ENCODE data around the gene OR2D2.

OR2D2 gene

GRCh38 chr11:6844356-6844755 is 47.9 kb downstream of the OR2D2 start:
- Histone ChIP-seq H3K27ac (ENCODE audit: low read depth, low read length) (no peak overlapping the region), H2BK120ac (ENCODE audit: insufficient read depth, low read length, poor library complexity) (no peak overlapping the region), H2BK5ac (ENCODE audit: low read depth, low read length, poor library complexity) (no peak overlapping the region), H3K4me3 (ENCODE audit: low read depth, low read length) (no peak overlapping the region), H3K4me2 (ENCODE audit: low read length) (no peak overlapping the region), H3K79me1 (ENCODE audit: low read length) (no peaks in the 10 kb centered on the region), H3K4me1 (ENCODE audit: control insufficient read depth in 1 of 2, insufficient read depth in 2 of 2, low read length in 2 of 2) (no peaks in the 10 kb centered on the region), H3K4ac (ENCODE audit: low read depth, low read length) (no peak overlapping the region), H3K36me3 (ENCODE audit: control insufficient read depth in 1 of 2, insufficient read depth in 2 of 2, low read length in 2 of 2) (no peaks in the 10 kb centered on the region), H3K14ac (ENCODE audit: low read length) (no peak overlapping the region), H3K9ac (ENCODE audit: low read length) (no peak overlapping the region), H2AFZ (ENCODE audit: insufficient read depth, low read length, poor library complexity) (no peak overlapping the region), H3K79me2 (ENCODE audit: control insufficient read depth, insufficient read depth, low read length, poor library complexity) (no peaks in the 10 kb centered on the region), H3K23ac (ENCODE audit: low read length) (no peak overlapping the region), H3K27me3 (ENCODE audit: insufficient read depth, low read length) (no peaks in the 10 kb centered on the region), H2AK5ac (ENCODE audit: low read length) (no peak overlapping the region), H4K12ac (ENCODE audit: low read depth, low read length) (no peak overlapping the region), H4K8ac (ENCODE audit: low read depth, low read length) (no peak overlapping the region), H3K9me3 (ENCODE audit: insufficient read depth, low read depth, low read length) (peaks cover 2% of the 10 kb centered on the region), H3K18ac (ENCODE audit: low read length) (no peak overlapping the region), H2BK12ac (ENCODE audit: low read length) (no peak overlapping the region), H4K91ac (ENCODE audit: low read depth, low read length) (no peak overlapping the region)
- DNase-seq = no peak
- WGBS (ENCODE audit: extremely low coverage, insufficient coverage, insufficient read length) = no CpG with 5 or more reads among the region's 5 CpGs

- no peak overlapping the region for H3K4me2 ChIP-seq (ENCODE audit: low read length)
- WGBS (ENCODE audit: extremely low coverage, insufficient coverage, insufficient read length) = no CpG with 5 or more reads among the region's 2 CpGs
- no peak overlapping the region for H2AK5ac ChIP-seq (ENCODE audit: low read length)
- no peak overlapping the region for H3K14ac ChIP-seq (ENCODE audit: low read length)
- H3K79me2 ChIP-seq (ENCODE audit: control insufficient read depth, insufficient read depth, low read length, poor library complexity) = no peaks in the 10 kb centered on the region
- no peaks in the 10 kb centered on the region for H3K36me3 ChIP-seq (ENCODE audit: control insufficient read depth in 1 of 2, insufficient read depth in 2 of 2, low read length in 2 of 2)
- no peak overlapping the region for H3K4ac ChIP-seq (ENCODE audit: low read depth, low read length)
- no peak overlapping the region for H3K4me3 ChIP-seq (ENCODE audit: low read depth, low read length)
- H3K27me3 ChIP-seq (ENCODE audit: insufficient read depth, low read length) = no peaks in the 10 kb centered on the region
- no peak overlapping the region for H3K27ac ChIP-seq (ENCODE audit: low read depth, low read length)
- H3K4me1 ChIP-seq (ENCODE audit: control insufficient read depth in 1 of 2, insufficient read depth in 2 of 2, low read length in 2 of 2) = no peaks in the 10 kb centered on the region
- no peak overlapping the region for H2BK120ac ChIP-seq (ENCODE audit: insufficient read depth, low read length, poor library complexity)
- DNase-seq = no peak
- H4K91ac ChIP-seq (ENCODE audit: low read depth, low read length) = no peak overlapping the region
- no peaks in the 10 kb centered on the region for H3K79me1 ChIP-seq (ENCODE audit: low read length)
- H3K9me3 ChIP-seq (ENCODE audit: insufficient read depth, low read depth, low read length) = peaks cover 2% of the 10 kb centered on the region
- H2AFZ ChIP-seq (ENCODE audit: insufficient read depth, low read length, poor library complexity) = no peak overlapping the region
- H2BK12ac ChIP-seq (ENCODE audit: low read length) = no peak overlapping the region
- H3K23ac ChIP-seq (ENCODE audit: low read length) = no peak overlapping the region
- no peak overlapping the region for H3K9ac ChIP-seq (ENCODE audit: low read length)
- H2BK5ac ChIP-seq (ENCODE audit: low read depth, low read length, poor library complexity) = no peak overlapping the region
- no peak overlapping the region for H4K12ac ChIP-seq (ENCODE audit: low read depth, low read length)
- H3K18ac ChIP-seq (ENCODE audit: low read length) = no peak overlapping the region
- no peak overlapping the region for H4K8ac ChIP-seq (ENCODE audit: low read depth, low read length)
Measured at GRCh38 chr11:6843670-6844069, 48.6 kb downstream of the OR2D2 start.

GRCh38 chr11:6841694-6842093 is 50.6 kb downstream of the OR2D2 start:
- no peak overlapping the region for H3K23ac ChIP-seq (ENCODE audit: low read length)

More at GRCh38 chr11:6841694-6842093, 50.6 kb downstream of the OR2D2 start:
- Histone ChIP-seq H3K27ac (ENCODE audit: low read depth, low read length) (no peak overlapping the region), H2BK5ac (ENCODE audit: low read depth, low read length, poor library complexity) (no peak overlapping the region), H2AK5ac (ENCODE audit: low read length) (no peak overlapping the region), H3K4me2 (ENCODE audit: low read length) (no peak overlapping the region), H4K91ac (ENCODE audit: low read depth, low read length) (no peak overlapping the region), H3K4me3 (ENCODE audit: low read depth, low read length) (no peak overlapping the region), H3K36me3 (ENCODE audit: control insufficient read depth in 1 of 2, insufficient read depth in 2 of 2, low read length in 2 of 2) (no peaks in the 10 kb centered on the region), H3K79me2 (ENCODE audit: control insufficient read depth, insufficient read depth, low read length, poor library complexity) (no peaks in the 10 kb centered on the region), H3K4me1 (ENCODE audit: control insufficient read depth in 1 of 2, insufficient read depth in 2 of 2, low read length in 2 of 2) (no peaks in the 10 kb centered on the region), H2BK12ac (ENCODE audit: low read length) (no peak overlapping the region), H4K12ac (ENCODE audit: low read depth, low read length) (no peak overlapping the region), H2BK120ac (ENCODE audit: insufficient read depth, low read length, poor library complexity) (no peak overlapping the region), H3K9me3 (ENCODE audit: insufficient read depth, low read depth, low read length) (peaks cover 2% of the 10 kb centered on the region), H3K14ac (ENCODE audit: low read length) (no peak overlapping the region), H3K18ac (ENCODE audit: low read length) (no peak overlapping the region), H3K4ac (ENCODE audit: low read depth, low read length) (no peak overlapping the region), H2AFZ (ENCODE audit: insufficient read depth, low read length, poor library complexity) (no peak overlapping the region), H3K79me1 (ENCODE audit: low read length) (no peaks in the 10 kb centered on the region), H4K8ac (ENCODE audit: low read depth, low read length) (no peak overlapping the region), H3K9ac (ENCODE audit: low read length) (no peak overlapping the region), H3K27me3 (ENCODE audit: insufficient read depth, low read length) (no peaks in the 10 kb centered on the region)
- DNase-seq = no peak

Data from trophoblast cell (in vitro differentiated cells and primary cell).